NCI-H187 (cell line): ENCODE results near the gene SPATC1L.

ENCODE experiments used
- DNase-seq, 2 experiments: peaks; one replicate each; lab custom pipeline; 2025; lab: John Stamatoyannopoulos, UW

Gene SPATC1L

GRCh38 chr21:46161633-46162592 is 22.3 kb downstream of the SPATC1L start:
- no peak for DNase-seq

GRCh38 chr21:46160907-46161632 is 23.2 kb downstream of the SPATC1L start:
- no peak for DNase-seq

DNA sequence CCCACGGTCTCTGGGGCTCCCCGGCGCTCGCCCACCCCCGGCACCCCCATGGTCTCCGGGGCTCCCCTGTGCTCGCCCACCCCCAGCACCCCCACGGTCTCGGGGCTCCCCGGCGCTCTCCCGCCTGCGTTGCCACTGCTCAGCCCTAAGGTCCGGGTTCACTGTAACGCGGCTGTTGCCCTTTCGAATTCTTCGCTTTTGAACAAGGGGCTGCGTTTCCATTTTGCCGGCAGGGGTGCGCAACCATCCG is 23.7 kb downstream of the SPATC1L start:
- no peak for DNase-seq

GRCh38 chr21:46159841-46160656 is 24.2 kb downstream of the SPATC1L start:
- DNase-seq = no peak

DNA sequence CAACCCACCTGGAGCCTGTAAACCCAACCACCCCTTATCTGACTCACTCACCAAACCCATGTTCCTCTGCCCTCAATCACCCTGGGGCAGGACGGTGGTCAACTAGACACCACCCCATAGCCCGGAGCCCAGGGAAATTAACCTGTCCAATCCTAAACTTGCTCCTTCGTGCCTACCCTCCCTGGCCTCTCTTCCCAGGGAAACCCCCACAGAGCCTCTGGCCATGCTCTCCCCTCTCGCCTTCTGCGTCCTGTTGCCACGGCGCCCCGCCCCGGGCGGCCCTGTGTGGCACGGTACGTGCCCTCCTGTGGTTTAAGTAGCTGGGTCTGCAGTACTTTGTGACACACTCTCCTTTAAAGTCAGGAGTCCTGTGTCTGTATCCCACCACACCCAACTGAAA is 24.9 kb downstream of the SPATC1L start:
- no peak for DNase-seq

GRCh38 chr21:46158666-46159300 is 25.5 kb downstream of the SPATC1L start:
- no peak for DNase-seq

DNA sequence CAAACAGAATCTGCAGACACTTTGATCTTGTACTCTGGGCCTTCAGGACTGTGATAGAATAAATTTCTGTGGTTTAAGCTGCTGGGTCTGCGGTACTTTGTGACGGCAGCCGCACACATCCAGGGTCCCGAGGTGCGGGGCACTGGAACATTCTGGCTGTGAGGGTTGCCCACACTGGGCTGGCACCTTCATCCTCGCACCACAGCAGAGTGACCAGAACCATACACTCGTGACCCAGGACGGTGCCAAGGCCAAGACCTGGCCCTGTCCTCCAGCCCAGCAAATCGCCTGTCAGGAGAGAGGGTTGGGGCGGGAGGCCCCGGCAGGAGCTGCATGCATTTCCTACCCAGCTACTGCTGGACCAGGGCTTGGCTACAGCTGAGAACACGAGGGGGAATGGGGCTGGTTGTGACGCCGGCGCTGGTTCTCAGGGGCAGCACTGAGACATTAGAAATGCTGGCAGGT is 26.2 kb downstream of the SPATC1L start:
- no peak for DNase-seq

DNA sequence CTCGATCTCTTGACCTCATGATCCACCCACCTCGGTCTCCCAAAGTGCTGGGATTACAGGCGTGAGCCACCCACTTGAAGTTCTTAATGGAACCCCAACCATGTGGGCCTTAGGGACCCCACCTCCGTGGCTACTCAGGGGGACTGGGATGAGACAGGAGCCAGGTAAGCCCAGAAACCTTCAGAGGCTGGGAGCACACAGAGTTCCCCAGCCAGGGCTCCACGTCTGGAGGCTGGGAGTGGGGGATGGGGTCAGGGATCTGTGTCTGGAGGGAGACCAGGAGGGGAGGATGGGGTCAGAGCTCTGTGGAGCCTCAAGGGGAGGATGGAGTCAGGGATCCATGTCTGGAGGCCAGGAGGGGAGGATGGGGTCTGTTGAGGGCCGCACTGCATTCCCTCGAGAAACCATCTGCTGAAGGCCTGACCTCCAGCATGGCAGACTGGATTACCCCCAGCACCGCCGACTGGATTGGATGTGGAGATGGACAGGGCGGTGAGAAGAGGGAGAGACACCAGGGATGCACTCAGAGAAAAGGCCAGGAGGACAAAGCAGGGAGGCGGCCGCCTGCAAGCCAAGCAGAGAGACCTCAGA is 26.8 kb downstream of the SPATC1L start:
- DNase-seq = no peak

GRCh38 chr21:46156678-46157077 is 27.6 kb downstream of the SPATC1L start:
- no peak for DNase-seq

GRCh38 chr21:46156378-46156645 is 27.9 kb downstream of the SPATC1L start:
- DNase-seq = no peak

GRCh38 chr21:46155514-46156377 is 28.5 kb downstream of the SPATC1L start, which contains the start of gene FTCD:
FTCD (minus strand) TSS chr21:46155579; CDS start chr21:46155523, 56 bp downstream.
- DNase-seq = no peak

- DNase-seq = no peak
These were observed 29.2 kb downstream of the SPATC1L start for GRCh38 chr21:46154955-46155513.

DNA sequence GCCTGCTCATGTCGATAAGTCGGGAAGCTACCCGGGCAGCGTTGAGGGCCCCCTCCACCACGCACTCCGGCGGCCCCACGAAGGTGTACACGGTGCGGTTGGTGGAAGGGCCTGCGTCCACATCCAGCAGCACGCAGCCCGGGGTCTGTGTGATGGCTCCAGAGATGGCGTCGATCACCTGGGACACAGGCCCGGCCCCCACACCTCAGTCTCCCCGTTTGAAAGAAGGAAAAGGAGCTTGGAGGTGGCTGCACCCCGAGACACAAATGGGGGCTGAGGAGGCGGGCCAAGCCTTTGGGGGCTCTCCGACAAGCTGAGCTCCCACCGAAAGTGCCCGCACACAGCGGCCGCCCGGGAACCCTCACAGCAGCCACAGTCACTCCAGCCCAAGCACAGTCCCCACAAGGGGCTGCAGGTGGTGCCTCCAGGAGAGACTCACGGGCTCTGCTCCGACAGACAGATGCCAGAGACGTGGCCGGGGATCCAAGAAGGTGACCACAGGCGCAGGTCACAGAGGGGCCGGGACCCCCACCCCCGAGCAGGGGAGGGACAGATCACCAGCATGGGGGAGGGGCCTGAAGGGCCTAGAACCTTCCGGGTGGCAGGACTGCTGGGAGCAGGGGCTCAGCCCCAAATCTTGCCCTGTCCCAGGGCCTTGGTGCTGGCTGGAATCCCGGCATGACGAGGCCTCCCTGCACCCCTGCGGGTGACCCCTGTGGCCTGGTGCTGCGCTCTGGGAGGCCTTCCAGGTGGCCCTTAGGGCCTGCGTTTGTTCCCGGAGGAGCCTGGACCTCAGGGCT is 29.9 kb downstream of the SPATC1L start:
- DNase-seq = no peak

- peak; percentile 10 to 16 for DNase-seq
These were observed 30.8 kb downstream of the SPATC1L start for GRCh38 chr21:46153247-46154154.

- DNase-seq = no peak
These were observed 31.4 kb downstream of the SPATC1L start for GRCh38 chr21:46152927-46153246.

GRCh38 chr21:46151989-46152926 is 32.0 kb downstream of the SPATC1L start:
- no peak for DNase-seq

DNA sequence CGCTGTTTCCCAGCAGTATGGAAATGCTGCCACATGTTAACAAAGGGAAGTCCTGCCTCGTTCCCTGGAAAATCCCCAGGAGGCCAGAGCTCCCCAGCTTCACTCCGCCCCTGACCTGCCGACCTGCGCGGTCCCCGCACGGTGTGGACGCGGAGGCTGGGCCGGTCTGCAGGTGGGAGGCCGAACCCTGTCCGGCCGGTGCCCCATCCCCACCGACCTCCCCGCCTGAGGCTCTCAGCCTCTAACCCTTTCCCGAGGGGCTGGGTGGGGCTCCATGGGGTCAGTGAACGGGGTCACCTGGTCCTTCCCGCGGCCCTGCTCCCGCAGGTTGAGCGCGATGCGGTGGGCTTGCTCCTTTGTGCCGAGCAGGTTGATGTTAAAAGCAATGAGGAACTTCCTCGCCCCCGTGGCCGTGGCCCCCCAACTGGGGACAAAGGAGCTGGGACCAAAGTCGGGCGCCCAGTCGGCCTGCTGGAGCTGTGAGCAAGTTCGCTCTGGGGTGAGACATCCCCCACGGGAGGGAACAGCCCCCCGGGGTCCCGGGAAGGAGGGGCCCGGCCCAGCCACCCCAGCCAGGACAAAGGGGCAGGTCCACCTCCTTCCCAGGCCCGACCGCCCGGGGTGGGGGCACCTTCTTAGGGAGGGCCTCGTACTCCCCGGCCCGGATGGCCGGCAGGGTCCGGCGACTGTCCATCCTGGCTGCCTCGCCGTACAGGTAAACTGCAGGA is 32.8 kb downstream of the SPATC1L start:
- DNase-seq = no peak
